Measurements from ENCODE around the gene ZNF573. TPM values are rescaled to one million over a fixed set of nuclear protein-coding genes. Genes with fewer than 3 reads are reported as not detected.
A peak's percentile ranks its signal among the peaks of the same experiment; 100 is the strongest.
"Not testable (repeated sequence)": the region's sequence is repeated elsewhere in the genome, so short reads cannot be mapped to it uniquely, and the experiment has no call there.

The ZNF573 gene
- total RNA-seq, result 1 to 10 TPM; 6.8 to 9.7 (median 7.6) TPM
- 1 to 10 TPM in 2 of 3 donors, not detected in 1; 1.2 to 2.7 TPM for polyA plus RNA-seq

GRCh38 chr19:37779127-37780005 is at the start of gene ZNF573:
ZNF573 (minus strand) TSS chr19:37779586; CDS start chr19:37773729, 5,857 bp downstream.
- Histone ChIP-seq H3K4me3 (peak within 1 kb of the TSS; percentile 52 to 68 (median 66)), H3K36me3 (no peaks in the 10 kb centered on the region), H3K27me3 (no peaks in the 10 kb centered on the region), H3K4me1 (peaks cover 0 to 21% (median 5%) of the 10 kb centered on the region in 4 donors), H3K9me3 (no peaks in the 10 kb centered on the region), H3K27ac (peak within 1 kb of the TSS; percentile 82 to 91 (median 86))
- 0% methylated on average over 47 of the region's 47 CpGs for WGBS, 2 donors
- TF ChIP-seq EP300 (IDR thresholded peaks at IDR 0.05) (no peak), POLR2AphosphoS5 (IDR thresholded peaks at IDR 0.05) (peak; percentile 61 to 78 (median 68)), CTCF (IDR thresholded peaks at IDR 0.05) (peak in 3 of 4 experiments; percentile 19 to 32 (median 31)), POLR2A (IDR thresholded peaks at IDR 0.05) (peak; percentile 21 to 40)
- peak; percentile 87 for DNase-seq
- intact Hi-C loops (cut with DNase I), result loop anchor here (1.0 to 2.0 kb wide), 2 partner anchors 124 to 313 kb away; partner anchors contain the start of genes ZFP30 and ZNF569

GRCh38 chr19:37817180-37817981 is 38.0 kb upstream of the ZNF573 start:
- peaks cover 0 to 23% (median 5%) of the 10 kb centered on the region in 4 donors for H3K36me3 ChIP-seq
- peak overlapping the region; percentile 47 to 70 (median 66) for H3K27ac ChIP-seq
- H3K4me1 ChIP-seq, result peaks cover 0 to 16% (median 11%) of the 10 kb centered on the region in 4 donors
- TF ChIP-seq POLR2AphosphoS5 (IDR thresholded peaks at IDR 0.05) (peak in 2 of 4 donors; percentile 23 to 30), POLR2A (IDR thresholded peaks at IDR 0.05) (no peak), EP300 (IDR thresholded peaks at IDR 0.05) (no peak)
- peak; percentile 90 for DNase-seq
- intact Hi-C loops (cut with DNase I), result no loop called here
- H3K4me3 ChIP-seq, result peak overlapping the region; percentile 54 to 84 (median 74)
- H3K9me3 ChIP-seq, result peaks cover 0 to 4% (median 0%) of the 10 kb centered on the region in 4 donors
- 4% methylated on average over 60 of the region's 60 CpGs for WGBS, 2 donors
- no peaks in the 10 kb centered on the region for H3K27me3 ChIP-seq

GRCh38 chr19:37815611-37816010 is 36.2 kb upstream of the ZNF573 start:
- H3K36me3 ChIP-seq; DNase-seq; H3K9me3 ChIP-seq; H3K27me3 ChIP-seq; intact Hi-C loops (cut with DNase I); H3K4me3 ChIP-seq; H3K27ac ChIP-seq: not testable (repeated sequence)
- WGBS, 2 donors, result 86 to 90% methylated on average over 5 of the region's 5 CpGs
- H3K4me1 ChIP-seq, result peaks cover 0 to 16% (median 11%) of the 10 kb centered on the region in 4 donors

GRCh38 chr19:37813340-37813739 is 34.0 kb upstream of the ZNF573 start:
- Histone ChIP-seq H3K4me1 (peaks cover 0 to 16% (median 11%) of the 10 kb centered on the region in 4 donors), H3K27me3 (no peaks in the 10 kb centered on the region), H3K27ac (no peak overlapping the region), H3K9me3 (peaks cover 0 to 14% (median 7%) of the 10 kb centered on the region in 4 donors), H3K36me3 (no peaks in the 10 kb centered on the region), H3K4me3 (no peak overlapping the region)
- TF ChIP-seq EP300 (IDR thresholded peaks at IDR 0.05), result no peak
- no peak for TF ChIP-seq CTCF (IDR thresholded peaks at IDR 0.05)
- TF ChIP-seq POLR2AphosphoS5 (IDR thresholded peaks at IDR 0.05), result no peak
- 84 to 88% methylated on average over 2 of the region's 2 CpGs for WGBS, 2 donors
- intact Hi-C loops (cut with DNase I), result no loop called here
- no peak for DNase-seq

GRCh38 chr19:37809366-37809765 is 30.0 kb upstream of the ZNF573 start:
- H3K27me3 ChIP-seq, result no peaks in the 10 kb centered on the region
- WGBS, 2 donors, result 96% methylated on average over 5 of the region's 5 CpGs
- H3K4me1 ChIP-seq, result no peaks in the 10 kb centered on the region
- H3K27ac ChIP-seq, result no peak overlapping the region
- H3K4me3 ChIP-seq, result no peak overlapping the region
- H3K9me3 ChIP-seq, result peaks cover 2 to 43% (median 28%) of the 10 kb centered on the region in 4 donors
- TF ChIP-seq CTCF (IDR thresholded peaks at IDR 0.05) (no peak), EP300 (IDR thresholded peaks at IDR 0.05) (no peak), POLR2A (IDR thresholded peaks at IDR 0.05) (no peak), POLR2AphosphoS5 (IDR thresholded peaks at IDR 0.05) (no peak)
- peaks cover 0 to 8% (median 0%) of the 10 kb centered on the region in 4 donors for H3K36me3 ChIP-seq
- no peak for DNase-seq
- intact Hi-C loops (cut with DNase I), result no loop called here

All from sigmoid colon (tissue), 7 donors.